Spleen (tissue), 13 donors: ENCODE data around the gene POTEC. TPM values are rescaled to one million over a fixed set of nuclear protein-coding genes. Genes with fewer than 3 reads are reported as not detected.
"Not testable (repeated sequence)": the region's sequence is repeated elsewhere in the genome, so short reads cannot be mapped to it uniquely, and the experiment has no call there.

Experiments used
- DNase-seq: peaks from one replicate; pipeline ENCODE4 v3.0.0-alpha.2; 2020
- H3K27ac ChIP-seq, 8 donors: fragments of 200-600 bp; sonication (generic) in 7 of 8; 1 replicate in 4 of 8; 2 replicates in 4 of 8; pipeline versions ENCODE4 v1.5.0 to v1.8.0; 2016 to 2021; ENCODE audit warnings: inconsistent platforms in 4 of 8, mild to moderate bottlenecking in 4 of 8, moderate library complexity in 1 of 8
- H3K27me3 ChIP-seq, 7 donors: fragments of 200-600 bp; sonication (generic) in 6 of 7; replicated peaks in 1 of 7; 1 replicate in 4 of 7; 2 replicates in 3 of 7; pipeline versions ENCODE4 v1.5.0 to v1.8.0; 2016 to 2021; ENCODE audit warnings: inconsistent platforms in 3 of 7, mild to moderate bottlenecking in 1 of 7
- H3K36me3 ChIP-seq, 6 donors: fragments of 200-600 bp; sonication (generic) in 5 of 6; 1 replicate in 4 of 6; 2 replicates in 2 of 6; pipeline versions ENCODE4 v1.5.0 to v1.8.0; 2016 to 2021; ENCODE audit warnings: inconsistent platforms in 2 of 6
- H3K4me1 ChIP-seq, 6 donors: fragments of 200-600 bp; sonication (generic) in 5 of 6; 1 replicate in 3 of 6; 2 replicates in 3 of 6; pipeline versions ENCODE4 v1.5.0 to v1.8.0; 2016 to 2021; ENCODE audit warnings: inconsistent platforms in 3 of 6
- H3K4me3 ChIP-seq, 8 donors: fragments of 200-600 bp; sonication (generic) in 7 of 8; 1 replicate in 4 of 8; 2 replicates in 4 of 8; pipeline versions ENCODE4 v1.5.0 to v1.8.0; 2016 to 2021; ENCODE audit warnings: inconsistent platforms in 4 of 8, mild to moderate bottlenecking in 4 of 8, moderate library complexity in 2 of 8
- H3K9me3 ChIP-seq, 8 donors: fragments of 200-600 bp; sonication (generic) in 7 of 8; 1 replicate in 4 of 8; 2 replicates in 4 of 8; pipeline versions ENCODE4 v1.5.0 to v1.8.0; 2016 to 2021; ENCODE audit warnings: inconsistent platforms in 4 of 8
- CTCF ChIP-seq, 11 experiments: fragments of 200-600 bp in 7 of 11; fragments of 450-650 bp in 4 of 11; sonication (generic) in 4 of 11; IDR thresholded peaks in 8 of 11; conservative IDR thresholded peaks in 3 of 11; 1 replicate in 7 of 11; 2 replicates in 4 of 11; pipeline versions ENCODE4 v1.4.0 to v1.8.0; 2016 to 2021; ENCODE audit warnings: antibody characterized with exemption in 11 of 11, inconsistent platforms in 4 of 11, mild to moderate bottlenecking in 1 of 11
- POLR2A ChIP-seq, 3 donors: fragments of 450-650 bp; IDR thresholded peaks; one replicate each; pipeline ENCODE4 v1.5.1; 2017; ENCODE audit warnings: antibody characterized with exemption in 3 of 3, mild to moderate bottlenecking in 1 of 3
- POLR2AphosphoS5 ChIP-seq, 3 donors: sonication (generic); formaldehyde crosslinking; IDR thresholded peaks; one replicate each; pipeline ENCODE4 v1.5.1; 2017; ENCODE audit warnings: antibody characterized with exemption in 3 of 3
- WGBS, 5 donors: extraction: QIAGEN DNeasy Blood & Tissue Kit in 3 of 5; methylation state at CpG; one replicate each; pipeline versions ENCODE4 v1.1.5 to v1.1.7; 2013 to 2018; 5-methylcytosine and 5-hydroxymethylcytosine counted together
- intact Hi-C: fragments of 100-400 bp; cut with DNase I; formaldehyde crosslinking; loops from one replicate; pipeline ENCODE4 v1.15.0; 2023; ENCODE audit warnings: low total_unique reads
- long read RNA-seq, 2 donors: transcript quantifications; one replicate each; lab custom pipeline, GENCODE V29; 2026
- polyA plus RNA-seq, 3 donors: library from polyadenylated mRNA; stranded (reverse); fragments of 200-250 nt; gene quantifications; one replicate each; pipeline ENCODE4 v1.2.1, GENCODE V29; 2013
- total RNA-seq, 7 donors: library from RNA; depleted of rRNA in 3 of 7; stranded (reverse); fragments of >200 nt in 3 of 7; fragmentation: NEBNext Ultra II Directional in 4 of 7; extraction: Animal tissue kit (Norgen Biotek cat#: 25700) in 4 of 7; gene quantifications; one replicate each; pipeline versions ENCODE4 v1.1.0 to v1.2.1, GENCODE V29; 2016 to 2021
- donor health status: healthy with polysubstance abuse.
- donor health status: DM: no; HTN: no; CAD: no; lungs with moderate emphysema.
- donor health status: DM: no; HTN: no; CAD: no.
- donor health status: Bipolar disorder and iron deficiency.
- donor health status: healthy.
- donor health status: DM: no; HTN: no; CAD: no.
- donor health status: DM: yes; HTN: yes; CAD: no.

Gene POTEC
- total RNA-seq (not detected), polyA plus RNA-seq (not detected)
- long read RNA-seq, donor 1, result 0 reads
- long read RNA-seq, donor 2, result 0 reads

- H3K4me3 ChIP-seq, H3K27ac ChIP-seq, H3K27me3 ChIP-seq, DNase-seq, H3K4me1 ChIP-seq, intact Hi-C loops, H3K36me3 ChIP-seq, H3K9me3 ChIP-seq: not testable (repeated sequence)
- WGBS, 5 donors, result 87 to 95% (median 93%) methylated on average over 41 to 46 of the region's 46 CpGs
Observed at GRCh38 chr18:14543446-14543964, at the start of gene POTEC. POTEC (minus strand) TSS chr18:14543600; CDS start chr18:14543146, 454 bp downstream.

GRCh38 chr18:14577971-14578370 is 34.6 kb upstream of the POTEC start:
- WGBS, 5 donors, result 63 to 73% (median 65%) methylated on average over 3 of the region's 3 CpGs
- Histone ChIP-seq H3K4me1 (no peaks in the 10 kb centered on the region), H3K36me3 (no peaks in the 10 kb centered on the region), H3K9me3 (peaks cover 0 to 3% (median 0%) of the 10 kb centered on the region in 8 donors), H3K4me3 (no peak overlapping the region), H3K27ac (no peak overlapping the region), H3K27me3 (no peaks in the 10 kb centered on the region)
- intact Hi-C loops, result no loop called here
- no peak for DNase-seq
- no peak for TF ChIP-seq CTCF (IDR thresholded peaks at IDR 0.05 in 8 of 11, conservative IDR thresholded peaks at IDR 0.05 in 3 of 11)
- no peak for TF ChIP-seq POLR2AphosphoS5 (IDR thresholded peaks at IDR 0.05)
- TF ChIP-seq POLR2A (IDR thresholded peaks at IDR 0.05), result no peak

- intact Hi-C loops, H3K4me3 ChIP-seq, H3K9me3 ChIP-seq, H3K4me1 ChIP-seq, H3K36me3 ChIP-seq, DNase-seq, H3K27me3 ChIP-seq, H3K27ac ChIP-seq: not testable (repeated sequence)
- 36 to 60% (median 45%) methylated on average over 1 to 2 of the region's 2 CpGs; no CpG with 5 or more reads in 1 of the 5 donors for WGBS, 5 donors
Observed at GRCh38 chr18:14559502-14559901, 16.1 kb upstream of the POTEC start.

GRCh38 chr18:14531659-14532058 is 11.7 kb downstream of the POTEC start:
- H3K27me3 ChIP-seq, H3K27ac ChIP-seq, H3K36me3 ChIP-seq, H3K9me3 ChIP-seq, DNase-seq, intact Hi-C loops, H3K4me1 ChIP-seq, H3K4me3 ChIP-seq: not testable (repeated sequence)
- WGBS, 5 donors, result 60 to 100% (median 78%) methylated on average over 1 of the region's 1 CpG; no CpG with 5 or more reads in 2 of the 5 donors

- H3K4me1 ChIP-seq, intact Hi-C loops, H3K27ac ChIP-seq, DNase-seq, H3K27me3 ChIP-seq, H3K4me3 ChIP-seq, H3K36me3 ChIP-seq, H3K9me3 ChIP-seq: not testable (repeated sequence)
- 0 to 60% (median 46%) methylated on average over 1 to 3 of the region's 3 CpGs for WGBS, 5 donors
Observed at GRCh38 chr18:14510707-14511106, 32.7 kb downstream of the POTEC start.

- H3K27ac ChIP-seq, H3K4me3 ChIP-seq, DNase-seq, H3K9me3 ChIP-seq, H3K27me3 ChIP-seq, H3K4me1 ChIP-seq, intact Hi-C loops, H3K36me3 ChIP-seq: not testable (repeated sequence)
- 83 to 94% (median 88%) methylated on average over 4 to 7 of the region's 8 CpGs for WGBS, 5 donors
Observed at GRCh38 chr18:14503691-14504090, 39.7 kb downstream of the POTEC start.

GRCh38 chr18:14501894-14502293 is 41.5 kb downstream of the POTEC start:
- H3K4me3 ChIP-seq, H3K27ac ChIP-seq, H3K27me3 ChIP-seq, H3K4me1 ChIP-seq, intact Hi-C loops, H3K9me3 ChIP-seq, H3K36me3 ChIP-seq, DNase-seq: not testable (repeated sequence)
- 82 to 87% (median 83%) methylated on average over 4 of the region's 4 CpGs for WGBS, 5 donors

- H3K4me1 ChIP-seq, H3K27ac ChIP-seq, intact Hi-C loops, H3K27me3 ChIP-seq, H3K9me3 ChIP-seq, H3K4me3 ChIP-seq, H3K36me3 ChIP-seq, DNase-seq: not testable (repeated sequence)
- WGBS, 5 donors, result 59 to 85% (median 78%) methylated on average over 30 to 47 of the region's 47 CpGs
Observed at GRCh38 chr18:14489256-14490014, 54.0 kb downstream of the POTEC start.

- H3K36me3 ChIP-seq, H3K4me3 ChIP-seq, DNase-seq, H3K4me1 ChIP-seq, intact Hi-C loops, H3K27ac ChIP-seq, H3K27me3 ChIP-seq, H3K9me3 ChIP-seq: not testable (repeated sequence)
- WGBS, 5 donors, result 81 to 93% (median 89%) methylated on average over 9 to 17 of the region's 17 CpGs
Observed at GRCh38 chr18:14488789-14489188, 54.6 kb downstream of the POTEC start.

- H3K4me1 ChIP-seq, H3K9me3 ChIP-seq, H3K36me3 ChIP-seq, H3K27me3 ChIP-seq, H3K4me3 ChIP-seq, H3K27ac ChIP-seq, intact Hi-C loops: not testable (repeated sequence)
- peak; percentile 36 for DNase-seq
- 92 to 99% (median 97%) methylated on average over 20 to 41 of the region's 42 CpGs for WGBS, 5 donors
Observed at GRCh38 chr18:14486926-14487580, 56.3 kb downstream of the POTEC start.
